IMR-90 (cell line): ENCODE measurements around the gene GSTT2. TPM values are rescaled to one million over a fixed set of nuclear protein-coding genes. Genes with fewer than 3 reads are reported as not detected.

ENCODE experiments used
- ATAC-seq: fragments of 200-7000 bp; cut with Tn5 transposase; 2 replicates; pipeline ENCODE4 v1.9.1; 2020; ENCODE audit warnings: low read depth, mild to moderate bottlenecking, moderate library complexity
- BruUV-seq: library from RNA; stranded (reverse); fragments of 400-500 nt; replicated peaks from 2 replicates; lab custom pipeline; 2021; lab: Mats Ljungman, UMichigan
- CTCF ChIA-PET: fragments of 300-600 bp; formaldehyde crosslinking; extraction: SDS; loops from one replicate; lab custom pipeline; 2021; ENCODE audit warnings: antibody characterized with exemption; lab: Yijun Ruan, JAX
- POLR2A ChIA-PET: fragments of 300-600 bp; sonication (Branson Sonifier 250); formaldehyde crosslinking; loops from one replicate; lab custom pipeline; 2022; ENCODE audit warnings: antibody characterized with exemption; ENCODE audit not compliant: unreplicated experiment; lab: Charles Lee
- DNase-seq: peaks from one replicate; pipeline ENCODE4 v3.0.0; 2013
- H2AFZ ChIP-seq: replicated peaks from 2 replicates; pipeline ENCODE3; 2013; ENCODE audit warnings: low read length, mild to moderate bottlenecking; ENCODE audit not compliant: poor library complexity
- H2AK5ac ChIP-seq: 2 replicates; pipeline ENCODE4 v1.6.1; 2013; ENCODE audit warnings: low read depth, low read length, inconsistent platforms
- H2AK9ac ChIP-seq: replicated peaks from 2 replicates; pipeline ENCODE3; 2013; ENCODE audit warnings: mild to moderate bottlenecking, low read depth, low read length, moderate library complexity; ENCODE audit not compliant: poor library complexity
- H2BK120ac ChIP-seq: 2 replicates; pipeline ENCODE4 v1.6.1; 2013; ENCODE audit warnings: low read depth, low read length, inconsistent platforms
- H2BK15ac ChIP-seq: 3 replicates; pipeline ENCODE4 v1.6.1; 2013; ENCODE audit warnings: low read depth, low read length, inconsistent platforms
- H2BK20ac ChIP-seq: 2 replicates; pipeline ENCODE4 v1.6.1; 2013; ENCODE audit warnings: low read depth, mild to moderate bottlenecking, inconsistent platforms, low read length, moderate library complexity
- H2BK5ac ChIP-seq: 2 replicates; pipeline ENCODE4 v1.6.1; 2013; ENCODE audit warnings: mild to moderate bottlenecking, low read depth, low read length, inconsistent platforms; ENCODE audit not compliant: poor library complexity, severe bottlenecking
- H3K14ac ChIP-seq: replicated peaks from 2 replicates; pipeline ENCODE4 v1.6.1; 2013; ENCODE audit warnings: low read depth, low read length, inconsistent platforms
- H3K18ac ChIP-seq: 2 replicates; pipeline ENCODE4 v1.6.1; 2013; ENCODE audit warnings: low read depth, low read length, control low read depth
- H3K23ac ChIP-seq: 2 replicates; pipeline ENCODE4 v1.6.1; 2013; ENCODE audit warnings: low read depth, low read length, inconsistent platforms
- H3K27ac ChIP-seq: 2 replicates; pipeline ENCODE4 v1.5.1; 2013; ENCODE audit warnings: mild to moderate bottlenecking, control low read depth, low read length; ENCODE audit not compliant: insufficient read depth
- H3K27me3 ChIP-seq: 2 replicates; pipeline ENCODE4 v1.6.1; 2013; ENCODE audit warnings: low read length; ENCODE audit not compliant: control insufficient read depth, insufficient read depth
- H3K36me3 ChIP-seq: 2 replicates; pipeline ENCODE4 v1.6.1; 2013; ENCODE audit warnings: low read length, mixed read lengths; ENCODE audit not compliant: control insufficient read depth, insufficient read depth
- H3K4ac ChIP-seq: 2 replicates; pipeline ENCODE4 v1.6.1; 2013; ENCODE audit warnings: low read depth, low read length, inconsistent platforms
- H3K4me1 ChIP-seq: 2 replicates; pipeline ENCODE4 v1.6.1; 2013; ENCODE audit warnings: low read length, mixed read lengths; ENCODE audit not compliant: control insufficient read depth, insufficient read depth
- H3K4me2 ChIP-seq: 2 replicates; pipeline ENCODE4 v1.6.1; 2013; ENCODE audit warnings: low read depth, mild to moderate bottlenecking, control low read depth, low read length, moderate library complexity
- H3K4me3 ChIP-seq: 2 replicates; pipeline ENCODE4 v1.5.1; 2013; ENCODE audit warnings: low read depth, mild to moderate bottlenecking, control low read depth, low read length, moderate library complexity; ENCODE audit not compliant: insufficient read depth
- H3K56ac ChIP-seq: 2 replicates; pipeline ENCODE4 v1.6.1; 2013; ENCODE audit warnings: low read length, inconsistent platforms; ENCODE audit not compliant: insufficient read depth; ENCODE audit errors: extremely low read depth
- H3K79me1 ChIP-seq, 2 experiments: 2 replicates each; pipeline ENCODE4 v1.6.1; 2013; ENCODE audit warnings: low read length in 2 of 2, inconsistent platforms in 1 of 2, low read depth in 1 of 2
- H3K9ac ChIP-seq: 2 replicates; pipeline ENCODE4 v1.6.1; 2013; ENCODE audit warnings: low read depth, low read length, control low read depth
- H3K9me1 ChIP-seq: 2 replicates; pipeline ENCODE4 v1.6.1; 2013; ENCODE audit warnings: low read length, inconsistent platforms; ENCODE audit not compliant: insufficient read depth
- H3K9me3 ChIP-seq: 2 replicates; pipeline ENCODE4 v1.6.1; 2013; ENCODE audit warnings: low read length; ENCODE audit not compliant: control insufficient read depth, insufficient read depth
- H4K20me1 ChIP-seq: 2 replicates; pipeline ENCODE4 v1.6.1; 2013; ENCODE audit warnings: low read length, inconsistent platforms; ENCODE audit not compliant: insufficient read depth
- H4K5ac ChIP-seq: 2 replicates; pipeline ENCODE4 v1.6.1; 2013; ENCODE audit warnings: mild to moderate bottlenecking, low read depth, low read length, control low read depth
- H4K8ac ChIP-seq, 2 experiments: 2 replicates each; pipeline ENCODE4 v1.6.1; 2013; ENCODE audit warnings: low read depth in 2 of 2, low read length in 2 of 2, control low read depth in 1 of 2, inconsistent platforms in 1 of 2
- H4K91ac ChIP-seq: 2 replicates; pipeline ENCODE4 v1.6.1; 2013; ENCODE audit warnings: low read depth, low read length, inconsistent platforms; ENCODE audit not compliant: insufficient read depth
- CEBPB ChIP-seq: IDR thresholded peaks from 2 replicates; pipeline ENCODE4 v1.6.1; 2012; ENCODE audit warnings: low read depth, low read length, improper control_type of control experiment
- CHD1 ChIP-seq: IDR thresholded peaks from 2 replicates; pipeline ENCODE4 v1.6.1; 2012; ENCODE audit warnings: low read depth, low read length, improper control_type of control experiment
- CTCF ChIP-seq: conservative IDR thresholded peaks from 2 replicates; pipeline ENCODE4 v1.5.1; 2012; ENCODE audit warnings: mild to moderate bottlenecking, low read depth, low read length, improper control_type of control experiment
- FOS ChIP-seq: fragments of 150-350 bp; IDR thresholded peaks from 2 replicates; pipeline ENCODE4 v1.6.1; 2016; ENCODE audit warnings: low read depth, low read length
- MAFK ChIP-seq: IDR thresholded peaks from 2 replicates; pipeline ENCODE4 v1.6.1; 2012; ENCODE audit warnings: low read depth, low read length, improper control_type of control experiment
- MAZ ChIP-seq: IDR thresholded peaks from 2 replicates; pipeline ENCODE4 v1.6.1; 2012; ENCODE audit warnings: low read depth, mild to moderate bottlenecking, low read length, improper control_type of control experiment, moderate library complexity, borderline replicate concordance
- MXI1 ChIP-seq: IDR thresholded peaks from 2 replicates; pipeline ENCODE4 v1.6.1; 2012; ENCODE audit warnings: low read depth, mild to moderate bottlenecking, low read length, moderate library complexity, borderline replicate concordance
- NFE2L2 ChIP-seq: fragments of 150-350 bp; IDR thresholded peaks from 2 replicates; pipeline ENCODE4 v1.6.1; 2016; ENCODE audit warnings: low read depth, mild to moderate bottlenecking, low read length
- RAD21 ChIP-seq: IDR thresholded peaks from 2 replicates; pipeline ENCODE4 v1.6.1; 2012; ENCODE audit warnings: low read length, improper control_type of control experiment
- RCOR1 ChIP-seq: IDR thresholded peaks from 2 replicates; pipeline ENCODE4 v1.6.1; 2012; ENCODE audit warnings: mild to moderate bottlenecking, low read length, improper control_type of control experiment; ENCODE audit not compliant: insufficient replicate concordance
- RFX5 ChIP-seq: IDR thresholded peaks from 2 replicates; pipeline ENCODE4 v1.8.0; 2012; ENCODE audit warnings: low read depth, mild to moderate bottlenecking, low read length, moderate library complexity
- WGBS, 2 experiments: methylation state at CpG; one replicate each; pipeline versions ENCODE4 v1.1.5 to v1.1.7; 2013; ENCODE audit warnings: missing lambda C conversion rate in 2 of 2; ENCODE audit not compliant: insufficient read length in 1 of 2; ENCODE audit errors: extremely low coverage in 2 of 2; 5-methylcytosine and 5-hydroxymethylcytosine counted together
- dilution Hi-C: fragments of 300-500 bp; cut with HindIII; formaldehyde crosslinking; loops from one replicate; pipeline ENCODE4 v1.14.3; 2018; ENCODE audit warnings: low sequenced_read_pairs; ENCODE audit not compliant: unreplicated experiment
- in situ Hi-C: fragments of 300-500 bp; cut with MboI; formaldehyde crosslinking; loops from 3 replicates; pipeline ENCODE4 v1.14.3; 2019; ENCODE audit warnings: low sequenced_read_pairs, inconsistent platforms, mixed read lengths
- intact Hi-C: fragments of 100-400 bp; cut with micrococcal nuclease; formaldehyde crosslinking; loops from 2 replicates; pipeline ENCODE4 v1.10.0; 2022
- polyA plus RNA-seq, 3 experiments: library from polyadenylated mRNA; depleted of rRNA; stranded (reverse); fragments of >200 nt; gene quantifications; 2 replicates each; pipeline ENCODE4 v1.2.3, GENCODE V29; 2012; ENCODE audit warnings: low replicate concordance in 1 of 3
- total RNA-seq: library from RNA; depleted of rRNA; stranded (reverse); fragments of >200 nt; gene quantifications from 2 replicates; pipeline ENCODE4 v1.2.3, GENCODE V29; 2012
- TF ChIP-seq, protein P1 (sequence below): fragments of 150-350 bp; IDR thresholded peaks from 2 replicates; pipeline ENCODE4 v1.6.1; 2016; ENCODE audit warnings: low read depth, mild to moderate bottlenecking, low read length, moderate library complexity, borderline replicate concordance
- TF ChIP-seq, protein P2 (sequence below): fragments of 150-350 bp; IDR thresholded peaks from 2 replicates; pipeline ENCODE4 v1.6.1; 2017; ENCODE audit warnings: mild to moderate bottlenecking, antibody characterized with exemption, low read length, low read depth

The GSTT2 gene
- total and polyA plus RNA-seq, 2 of the 4 experiments (the other 2 are of a cell fraction), result 1.4 to 6.9 TPM

DNA sequence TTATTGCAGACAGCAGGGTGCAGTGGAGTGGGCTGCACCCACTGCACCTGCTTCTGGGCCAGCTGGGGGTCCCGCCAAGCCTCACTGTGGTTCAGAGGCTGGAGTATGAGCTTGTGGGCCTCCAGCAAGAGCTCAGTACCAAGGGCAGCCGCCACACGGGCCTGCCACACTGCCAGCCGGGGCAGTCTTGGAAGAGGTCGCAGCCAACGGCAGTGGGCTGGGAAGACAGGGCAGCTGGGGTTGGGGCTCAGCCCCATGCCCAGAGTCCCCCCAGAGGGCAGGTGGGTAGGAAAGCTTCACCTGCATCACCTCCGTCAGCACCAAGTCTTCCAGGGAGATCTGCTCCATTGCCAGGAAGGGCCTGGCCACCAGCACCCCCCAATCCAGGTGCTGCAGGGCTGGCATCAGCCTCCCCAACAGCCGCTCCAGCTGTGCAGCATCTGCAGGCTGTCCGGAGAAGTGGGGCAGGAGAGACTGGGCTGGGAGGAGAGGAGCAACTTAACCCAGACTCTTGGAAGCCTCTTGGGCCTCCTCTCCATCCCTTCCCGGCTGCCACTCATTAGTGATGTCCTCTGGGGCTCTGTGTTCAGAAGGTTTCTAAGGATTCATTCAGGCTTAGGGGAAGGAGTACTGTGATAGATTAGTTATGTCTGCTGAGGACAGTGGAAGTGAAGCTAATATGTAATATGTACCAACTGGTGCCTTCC lies 26.4 kb downstream of the GSTT2 start:
- intact Hi-C loops, result no loop called here
- Histone ChIP-seq H2BK15ac (no peak overlapping the region), H4K5ac (no peak overlapping the region), H3K4me1 (no peaks in the 10 kb centered on the region), H3K56ac (no peak overlapping the region), H3K79me1 (peaks cover 0 to under 1% of the 10 kb centered on the region in 2 experiments; a peak in 2 of 4 replicates), H3K18ac (no peak overlapping the region), H2AK9ac (no peak overlapping the region), H4K91ac (no peak overlapping the region), H2AFZ (no peak overlapping the region), H2BK120ac (no peak overlapping the region), H3K14ac (no peak overlapping the region), H4K8ac (no peak overlapping the region), H3K4me3 (no peak overlapping the region), H3K27me3 (no peaks in the 10 kb centered on the region; the same call in 1 of the 2 replicates), H3K23ac (no peak overlapping the region), H3K4me2 (no peak overlapping the region), H3K9me1 (no peaks in the 10 kb centered on the region), H3K36me3 (no peaks in the 10 kb centered on the region), H3K4ac (no peak overlapping the region), H2AK5ac (no peak overlapping the region), H3K9ac (no peak overlapping the region), H4K20me1 (no peaks in the 10 kb centered on the region), H2BK20ac (no peak overlapping the region), H2BK5ac (no peak overlapping the region), H3K9me3 (no peaks in the 10 kb centered on the region), H3K27ac (no peak overlapping the region)
- ATAC-seq, result no peak
- in situ Hi-C loops, result no loop called here
- ChIA-PET POLR2A (no interaction called here), CTCF (no interaction called here)
- no peak for TF ChIP-seq CHD1
- no peak for TF ChIP-seq CEBPB
- no peak for TF ChIP-seq CTCF
- TF ChIP-seq, protein P1, sequence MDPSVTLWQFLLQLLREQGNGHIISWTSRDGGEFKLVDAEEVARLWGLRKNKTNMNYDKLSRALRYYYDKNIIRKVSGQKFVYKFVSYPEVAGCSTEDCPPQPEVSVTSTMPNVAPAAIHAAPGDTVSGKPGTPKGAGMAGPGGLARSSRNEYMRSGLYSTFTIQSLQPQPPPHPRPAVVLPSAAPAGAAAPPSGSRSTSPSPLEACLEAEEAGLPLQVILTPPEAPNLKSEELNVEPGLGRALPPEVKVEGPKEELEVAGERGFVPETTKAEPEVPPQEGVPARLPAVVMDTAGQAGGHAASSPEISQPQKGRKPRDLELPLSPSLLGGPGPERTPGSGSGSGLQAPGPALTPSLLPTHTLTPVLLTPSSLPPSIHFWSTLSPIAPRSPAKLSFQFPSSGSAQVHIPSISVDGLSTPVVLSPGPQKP, result no peak
- no peak for TF ChIP-seq MAFK
- TF ChIP-seq MXI1, result no peak
- no peak for TF ChIP-seq MAZ
- TF ChIP-seq RCOR1, result no peak
- TF ChIP-seq, protein P2, sequence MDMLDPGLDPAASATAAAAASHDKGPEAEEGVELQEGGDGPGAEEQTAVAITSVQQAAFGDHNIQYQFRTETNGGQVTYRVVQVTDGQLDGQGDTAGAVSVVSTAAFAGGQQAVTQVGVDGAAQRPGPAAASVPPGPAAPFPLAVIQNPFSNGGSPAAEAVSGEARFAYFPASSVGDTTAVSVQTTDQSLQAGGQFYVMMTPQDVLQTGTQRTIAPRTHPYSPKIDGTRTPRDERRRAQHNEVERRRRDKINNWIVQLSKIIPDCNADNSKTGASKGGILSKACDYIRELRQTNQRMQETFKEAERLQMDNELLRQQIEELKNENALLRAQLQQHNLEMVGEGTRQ, result no peak
- TF ChIP-seq FOS, result no peak
- no peak for TF ChIP-seq RFX5
- no peak for TF ChIP-seq NFE2L2
- TF ChIP-seq RAD21, result no peak
- BruUV-seq, result no TSS peak
- DNase-seq, result no peak
- WGBS, 2 experiments, result 88% methylated on average over 2 of the region's 10 CpGs; no CpG with 5 or more reads in 1 of the 2 experiments
- dilution Hi-C loops, result no loop called here
